ENCODE measurements around the gene SNRPD1.

GRCh38 chr18:21672521-21673267, 60.6 kb downstream of the SNRPD1 start:
- no peak for TF ChIP-seq CTCF (IDR thresholded peaks at IDR 0.05)
- no peak for TF ChIP-seq POLR2AphosphoS5 (IDR thresholded peaks at IDR 0.05)
- no peak for TF ChIP-seq POLR2A (IDR thresholded peaks at IDR 0.05)

Measured in gastroesophageal sphincter (tissue), 3 donors.